ENCODE data around the gene PIPOX.

GRCh38 chr17:29038085-29038795, 4.7 kb upstream of the PIPOX start:
- no peak for TF ChIP-seq POLR2A (IDR thresholded peaks at IDR 0.05)
- no peak for TF ChIP-seq POLR2AphosphoS5 (IDR thresholded peaks at IDR 0.05; ENCODE audit: insufficient read depth in 1 of 2, low read depth in 1 of 2)
- TF ChIP-seq, protein P1, sequence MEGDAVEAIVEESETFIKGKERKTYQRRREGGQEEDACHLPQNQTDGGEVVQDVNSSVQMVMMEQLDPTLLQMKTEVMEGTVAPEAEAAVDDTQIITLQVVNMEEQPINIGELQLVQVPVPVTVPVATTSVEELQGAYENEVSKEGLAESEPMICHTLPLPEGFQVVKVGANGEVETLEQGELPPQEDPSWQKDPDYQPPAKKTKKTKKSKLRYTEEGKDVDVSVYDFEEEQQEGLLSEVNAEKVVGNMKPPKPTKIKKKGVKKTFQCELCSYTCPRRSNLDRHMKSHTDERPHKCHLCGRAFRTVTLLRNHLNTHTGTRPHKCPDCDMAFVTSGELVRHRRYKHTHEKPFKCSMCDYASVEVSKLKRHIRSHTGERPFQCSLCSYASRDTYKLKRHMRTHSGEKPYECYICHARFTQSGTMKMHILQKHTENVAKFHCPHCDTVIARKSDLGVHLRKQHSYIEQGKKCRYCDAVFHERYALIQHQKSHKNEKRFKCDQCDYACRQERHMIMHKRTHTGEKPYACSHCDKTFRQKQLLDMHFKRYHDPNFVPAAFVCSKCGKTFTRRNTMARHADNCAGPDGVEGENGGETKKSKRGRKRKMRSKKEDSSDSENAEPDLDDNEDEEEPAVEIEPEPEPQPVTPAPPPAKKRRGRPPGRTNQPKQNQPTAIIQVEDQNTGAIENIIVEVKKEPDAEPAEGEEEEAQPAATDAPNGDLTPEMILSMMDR (IDR thresholded peaks at IDR 0.05) = no peak

Measured in vagina (tissue), 2 donors.